NOMO-1 treated with dmso at 0.1 percent for 144 hours (cell line): ENCODE data around the gene OLIG1.

Source experiments
- DNase-seq: peaks from one replicate; lab custom pipeline; 2025; ENCODE audit not compliant: unreplicated experiment; lab: John Stamatoyannopoulos, UW

The OLIG1 gene

GRCh38 chr21:33063375-33063883, 6.5 kb upstream of the OLIG1 start:
- no peak for DNase-seq

GRCh38 chr21:33063907-33064622, 5.9 kb upstream of the OLIG1 start:
- no peak for DNase-seq

DNA sequence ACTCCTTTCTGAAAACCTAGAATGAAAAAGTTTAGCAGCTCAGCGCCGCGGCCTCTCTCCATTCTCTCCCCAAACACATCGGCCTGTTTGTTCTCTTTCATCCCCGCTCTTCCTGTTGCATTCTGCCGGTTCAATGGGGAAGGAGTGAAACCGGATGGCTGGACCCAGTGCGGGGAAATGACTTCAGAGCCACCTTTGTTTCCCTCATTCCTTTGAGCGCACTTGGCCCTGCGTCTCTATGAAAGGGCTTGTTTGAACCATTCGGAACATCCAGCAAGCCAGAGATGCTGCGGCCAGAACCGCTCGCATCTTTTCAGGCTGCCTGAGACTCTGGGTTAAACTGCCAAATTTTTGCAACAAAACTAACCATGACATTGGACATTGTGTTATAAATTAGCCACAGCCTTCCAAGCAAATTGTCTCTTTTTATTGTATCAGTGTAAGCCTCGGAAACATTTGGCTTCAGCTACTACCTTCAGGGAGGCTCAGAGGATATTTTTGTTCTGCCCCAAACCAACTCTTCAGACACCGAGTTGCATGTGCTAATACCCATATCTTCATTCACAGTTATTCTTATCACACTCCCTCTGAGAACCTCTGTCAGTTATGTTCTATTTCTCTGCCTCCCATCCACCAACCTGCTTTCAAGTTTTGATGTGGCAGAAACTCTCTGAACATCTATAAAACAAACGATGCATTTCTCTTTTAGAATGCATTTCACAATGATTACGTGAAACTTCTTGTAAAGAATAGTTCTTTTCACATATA, 5.1 kb upstream of the OLIG1 start:
- DNase-seq, result no peak

GRCh38 chr21:33067043-33067442, 2.9 kb upstream of the OLIG1 start:
- DNase-seq, result no peak

DNA sequence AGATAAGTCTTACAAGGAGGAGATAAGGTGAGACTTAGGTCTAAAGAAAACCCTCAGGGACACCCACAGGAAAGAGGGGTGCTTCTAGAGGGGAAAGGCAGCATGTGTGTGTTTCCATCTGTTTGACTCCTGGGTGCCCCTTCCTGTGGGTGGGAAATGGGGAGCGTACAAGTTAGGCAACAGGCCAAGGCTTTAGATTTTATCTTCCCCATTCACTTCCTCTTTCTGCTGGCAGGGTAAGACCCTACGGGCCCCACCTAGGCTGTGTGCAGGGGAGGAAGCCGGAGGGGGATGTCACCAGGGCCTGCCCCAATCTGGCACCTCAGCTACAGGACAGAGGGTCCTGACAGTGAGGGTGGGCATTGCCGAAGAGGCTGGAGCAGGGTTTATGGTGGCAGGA, 2.5 kb upstream of the OLIG1 start:
- peak; percentile 83 for DNase-seq

DNA sequence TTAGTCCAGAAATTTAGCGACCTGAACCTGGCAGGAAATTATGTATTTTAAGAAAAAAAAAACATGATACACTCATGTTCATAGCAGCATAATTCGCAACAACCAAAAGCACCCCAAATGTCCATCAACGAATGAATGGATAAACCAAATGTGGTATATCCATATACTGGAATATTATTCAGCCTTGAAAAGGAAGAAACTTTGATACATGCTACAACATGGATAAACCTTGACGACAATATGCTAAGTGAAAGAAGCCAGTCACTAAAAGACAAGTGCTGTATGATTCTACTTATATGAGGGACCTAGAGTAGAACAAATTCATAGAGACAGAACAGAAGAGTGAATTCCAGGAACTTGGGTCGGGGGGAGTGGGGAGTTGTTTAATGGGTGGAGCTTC, 698 bp upstream of the OLIG1 start:
- no peak for DNase-seq

- DNase-seq, result no peak
Observed at GRCh38 chr21:33069645-33069993, 322 bp upstream of the OLIG1 start.

DNA sequence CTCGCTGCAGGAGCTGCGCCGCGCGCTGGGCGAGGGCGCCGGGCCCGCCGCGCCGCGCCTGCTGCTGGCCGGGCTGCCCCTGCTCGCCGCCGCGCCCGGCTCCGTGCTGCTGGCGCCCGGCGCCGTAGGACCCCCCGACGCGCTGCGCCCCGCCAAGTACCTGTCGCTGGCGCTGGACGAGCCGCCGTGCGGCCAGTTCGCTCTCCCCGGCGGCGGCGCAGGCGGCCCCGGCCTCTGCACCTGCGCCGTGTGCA, 730 bp downstream of the OLIG1 start:
- no peak for DNase-seq

DNA sequence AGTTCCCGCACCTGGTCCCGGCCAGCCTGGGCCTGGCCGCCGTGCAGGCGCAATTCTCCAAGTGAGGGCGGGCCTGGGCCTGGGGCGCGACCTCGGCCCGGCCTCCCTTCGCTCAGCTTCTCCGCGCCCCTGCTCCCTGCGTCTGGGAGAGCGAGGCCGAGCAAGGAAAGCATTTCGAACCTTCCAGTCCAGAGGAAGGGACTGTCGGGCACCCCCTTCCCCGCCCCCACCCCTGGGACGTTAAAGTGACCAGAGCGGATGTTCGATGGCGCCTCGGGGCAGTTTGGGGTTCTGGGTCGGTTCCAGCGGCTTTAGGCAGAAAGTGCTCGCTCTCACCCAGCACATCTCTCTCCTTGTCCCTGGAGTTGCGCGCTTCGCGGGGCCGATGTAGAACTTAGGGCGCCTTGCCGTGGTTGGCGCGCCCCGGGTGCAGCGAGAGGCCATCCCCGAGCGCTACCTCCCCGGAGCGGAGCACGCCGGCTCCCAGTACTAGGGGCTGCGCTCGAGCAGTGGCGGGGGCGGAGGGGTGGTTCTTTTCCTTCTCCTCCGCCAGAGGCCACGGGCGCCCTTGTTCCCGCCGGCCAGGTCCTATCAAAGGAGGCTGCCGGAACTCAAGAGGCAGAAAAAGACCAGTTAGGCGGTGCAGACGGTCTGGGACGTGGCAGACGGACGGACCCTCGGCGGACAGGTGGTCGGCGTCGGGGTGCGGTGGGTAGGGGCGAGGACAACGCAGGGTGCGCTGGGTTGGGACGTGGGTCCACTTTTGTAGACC, 1.2 kb downstream of the OLIG1 start:
- no peak for DNase-seq

DNA sequence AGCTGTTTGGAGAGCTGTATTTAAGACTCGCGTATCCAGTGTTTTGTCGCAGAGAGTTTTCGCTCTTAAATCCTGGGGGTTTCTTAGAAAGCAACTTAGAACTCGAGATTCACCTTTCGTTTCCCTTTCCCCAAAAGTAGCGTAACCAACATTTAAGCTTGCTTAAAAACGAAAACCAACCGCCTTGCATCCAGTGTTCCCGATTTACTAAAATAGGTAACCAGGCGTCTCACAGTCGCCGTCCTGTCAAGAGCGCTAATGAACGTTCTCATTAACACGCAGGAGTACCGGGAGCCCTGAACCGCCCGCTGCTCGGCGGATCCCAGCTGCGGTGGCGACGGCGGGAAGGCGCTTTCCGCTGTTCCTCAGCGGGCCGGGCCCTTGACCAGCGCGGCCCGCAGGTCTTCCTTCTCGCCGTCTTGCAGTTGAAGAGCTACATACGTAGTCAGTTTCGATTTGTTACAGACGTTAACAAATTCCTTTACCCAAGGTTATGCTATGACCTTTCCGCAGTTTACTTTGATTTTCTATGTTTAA, 1.9 kb downstream of the OLIG1 start:
- DNase-seq, result no peak

- no peak for DNase-seq
Observed at GRCh38 chr21:33073636-33074035, 3.7 kb downstream of the OLIG1 start.

- no peak for DNase-seq
Observed at GRCh38 chr21:33075128-33075527, 5.2 kb downstream of the OLIG1 start.

GRCh38 chr21:33075596-33076195, 5.8 kb downstream of the OLIG1 start:
- DNase-seq, result no peak

DNA sequence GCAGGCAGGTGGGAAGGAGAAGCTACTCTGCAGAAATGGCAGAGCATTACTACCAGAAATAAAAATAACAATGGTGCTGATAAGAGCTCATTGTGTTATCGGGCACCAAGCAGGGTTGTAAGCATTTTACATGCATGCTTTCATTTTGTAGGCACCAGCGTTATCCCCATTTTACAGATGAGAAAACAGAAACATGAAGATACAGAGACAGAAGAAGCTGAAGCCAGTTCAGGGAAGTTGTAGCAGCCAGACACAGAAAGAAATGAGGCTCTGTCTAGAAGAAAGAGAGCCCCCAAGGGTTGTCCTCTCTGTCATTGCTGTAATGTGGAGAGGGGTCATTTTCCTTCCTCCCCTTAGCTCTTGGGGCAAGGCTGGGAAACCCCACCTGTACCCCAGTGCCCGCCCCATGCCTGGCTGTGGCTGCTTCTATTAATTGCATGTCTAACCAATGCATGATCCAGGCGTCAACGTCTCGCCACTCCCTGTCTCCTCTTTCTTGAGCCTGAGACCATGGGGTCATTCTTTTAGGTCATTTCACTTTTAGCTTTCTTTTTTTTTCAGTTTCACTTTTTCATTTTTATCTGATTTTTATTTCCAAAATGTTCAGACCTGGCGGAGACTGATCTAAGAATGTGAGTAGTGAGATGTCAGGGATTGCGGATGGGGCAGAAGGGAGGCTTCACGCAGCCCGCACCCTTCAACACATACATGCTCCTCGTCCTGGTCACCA, 6.8 kb downstream of the OLIG1 start:
- no peak for DNase-seq

GRCh38 chr21:33078907-33079582, 9.1 kb downstream of the OLIG1 start:
- DNase-seq, result peak; percentile 80

DNA sequence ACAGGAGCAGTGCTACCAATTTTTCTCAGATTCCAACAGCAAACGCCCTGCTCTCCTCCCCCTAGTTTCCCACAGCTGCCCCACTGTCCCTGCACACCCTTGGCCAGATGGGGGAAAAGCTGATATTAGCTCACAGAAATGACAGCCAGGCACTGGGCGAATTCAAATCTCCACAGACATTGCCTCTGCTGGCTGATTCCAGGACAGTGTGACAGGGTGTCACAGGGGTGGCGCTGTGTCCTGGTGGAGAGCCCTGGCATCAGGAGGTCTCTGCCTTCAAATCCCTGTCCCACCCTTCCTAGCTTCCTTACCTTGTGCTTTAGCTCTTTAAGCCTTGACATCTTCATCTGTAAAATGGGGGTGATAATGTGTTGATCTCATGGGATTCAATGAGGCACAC, 10.4 kb downstream of the OLIG1 start:
- no peak for DNase-seq

- no peak for DNase-seq
Observed at GRCh38 chr21:33080776-33081175, 10.8 kb downstream of the OLIG1 start.

DNA sequence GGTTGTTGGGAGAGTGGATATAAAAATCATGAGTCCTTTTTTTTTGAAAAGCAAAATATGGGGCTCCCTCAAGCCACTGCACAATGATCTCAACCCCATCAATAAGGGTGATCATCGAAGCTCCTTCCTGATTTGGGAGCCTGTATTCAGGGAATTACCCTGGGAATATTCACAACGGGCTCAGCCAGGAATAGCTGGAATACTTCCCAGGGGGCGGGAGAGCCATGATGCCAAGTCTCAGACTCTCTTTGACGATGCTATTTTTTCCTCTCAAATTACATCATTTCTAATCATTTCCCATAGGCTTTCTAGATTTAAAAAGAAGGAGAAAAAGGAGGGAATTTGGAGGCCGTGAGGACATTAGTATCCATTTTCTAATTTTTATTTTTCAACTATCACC, 18.4 kb downstream of the OLIG1 start:
- no peak for DNase-seq

DNA sequence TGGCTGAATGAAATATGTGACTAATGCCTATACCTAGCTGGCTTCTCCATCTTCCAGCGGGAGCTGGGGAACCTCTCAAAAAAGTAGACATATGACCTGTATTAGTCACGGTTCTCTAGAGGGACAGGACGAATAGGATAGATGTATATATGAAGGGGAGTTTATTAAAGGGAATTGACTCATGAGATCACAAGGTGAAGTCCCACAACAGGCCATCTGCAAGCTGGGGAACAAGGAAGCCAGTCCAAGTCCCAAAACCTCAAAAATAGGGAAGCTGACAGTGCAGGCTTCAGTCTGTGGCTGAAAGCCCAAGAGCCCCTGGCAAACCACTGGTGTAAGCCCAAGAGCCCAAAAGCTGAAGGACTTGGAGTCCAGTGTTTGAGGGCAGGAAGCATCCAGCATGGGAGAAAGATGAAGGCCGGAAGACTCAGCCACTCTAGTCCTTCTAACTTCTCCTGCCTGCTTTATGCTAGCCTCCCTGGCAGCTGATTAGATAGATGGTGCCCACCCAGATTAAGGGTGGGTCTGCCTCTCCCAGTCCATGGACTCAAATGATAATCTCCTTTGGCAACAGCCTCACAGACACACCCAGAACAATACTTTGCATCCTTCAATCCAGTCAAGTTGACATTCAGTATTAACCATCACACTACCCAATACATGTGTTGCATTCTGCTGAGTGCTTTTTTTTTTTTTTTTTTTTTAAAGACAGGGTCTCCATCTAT, 19.6 kb downstream of the OLIG1 start:
- DNase-seq, result peak; percentile 46

DNA sequence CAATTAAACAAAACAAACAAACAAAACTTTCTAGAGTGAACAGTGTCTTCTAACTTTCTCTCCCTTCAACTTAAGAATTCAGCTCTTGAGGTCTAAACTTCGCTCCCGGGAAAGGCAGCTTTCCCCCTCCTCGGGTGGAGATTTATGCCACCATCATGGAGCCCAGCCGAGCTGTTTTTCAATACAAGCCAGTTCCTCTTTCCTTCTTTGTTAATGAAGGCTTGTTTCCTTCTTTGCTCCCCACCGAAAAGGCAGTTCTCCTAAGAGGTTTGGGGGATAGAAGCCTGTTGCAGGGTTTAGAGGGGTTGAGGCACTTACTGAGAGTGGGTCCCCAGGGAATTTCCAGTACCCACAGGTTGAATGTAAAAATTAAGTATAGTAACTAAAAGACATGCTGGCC, 26.5 kb downstream of the OLIG1 start:
- peak; percentile 21 for DNase-seq
